ENCODE data around the gene C1QTNF1.

DNA sequence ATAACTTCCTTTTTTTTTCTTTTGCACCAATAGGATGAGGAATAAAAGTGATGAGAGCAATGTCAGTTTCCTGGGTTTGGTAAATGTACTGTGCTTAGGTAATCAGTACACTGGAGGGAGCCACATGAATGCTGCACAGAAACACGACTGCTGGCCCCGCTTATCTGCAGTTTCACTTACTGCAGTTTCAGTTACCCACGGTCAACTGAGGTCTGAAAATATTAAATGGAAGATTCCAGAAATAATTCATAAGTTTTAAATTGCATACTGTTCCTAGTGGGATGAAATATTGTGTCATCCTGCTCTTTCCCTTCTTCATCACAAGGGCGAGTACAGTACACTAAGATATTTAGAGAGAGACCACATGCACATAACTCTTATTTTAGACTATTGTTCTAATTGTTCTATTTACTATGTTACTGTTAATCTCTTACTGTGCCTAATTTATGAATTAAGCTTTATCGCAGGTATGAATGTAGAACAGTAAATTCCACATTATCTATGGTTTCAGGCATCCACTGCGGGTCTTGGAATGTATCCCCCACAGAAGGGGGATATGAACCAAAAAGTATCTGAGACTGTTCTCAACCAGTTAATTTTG, 37.8 kb upstream of the C1QTNF1 start:
- TF ChIP-seq, protein P1, sequence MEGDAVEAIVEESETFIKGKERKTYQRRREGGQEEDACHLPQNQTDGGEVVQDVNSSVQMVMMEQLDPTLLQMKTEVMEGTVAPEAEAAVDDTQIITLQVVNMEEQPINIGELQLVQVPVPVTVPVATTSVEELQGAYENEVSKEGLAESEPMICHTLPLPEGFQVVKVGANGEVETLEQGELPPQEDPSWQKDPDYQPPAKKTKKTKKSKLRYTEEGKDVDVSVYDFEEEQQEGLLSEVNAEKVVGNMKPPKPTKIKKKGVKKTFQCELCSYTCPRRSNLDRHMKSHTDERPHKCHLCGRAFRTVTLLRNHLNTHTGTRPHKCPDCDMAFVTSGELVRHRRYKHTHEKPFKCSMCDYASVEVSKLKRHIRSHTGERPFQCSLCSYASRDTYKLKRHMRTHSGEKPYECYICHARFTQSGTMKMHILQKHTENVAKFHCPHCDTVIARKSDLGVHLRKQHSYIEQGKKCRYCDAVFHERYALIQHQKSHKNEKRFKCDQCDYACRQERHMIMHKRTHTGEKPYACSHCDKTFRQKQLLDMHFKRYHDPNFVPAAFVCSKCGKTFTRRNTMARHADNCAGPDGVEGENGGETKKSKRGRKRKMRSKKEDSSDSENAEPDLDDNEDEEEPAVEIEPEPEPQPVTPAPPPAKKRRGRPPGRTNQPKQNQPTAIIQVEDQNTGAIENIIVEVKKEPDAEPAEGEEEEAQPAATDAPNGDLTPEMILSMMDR (optimal IDR thresholded peaks at IDR 0.05 in 1 of 3, IDR thresholded peaks at IDR 0.05 in 1 of 3, conservative IDR thresholded peaks at IDR 0.05 in 1 of 3; ENCODE audit: extremely low read depth in 1 of 3, insufficient read depth in 2 of 3, low read length in 3 of 3) = peak in 2 of 3 experiments; percentile 42 to 68
- TF ChIP-seq EZH2 (IDR thresholded peaks at IDR 0.05; ENCODE audit: low read length) = no peak
